ENCODE data around the gene HYOU1.
"Not testable (repeated sequence)": the region's sequence is repeated elsewhere in the genome, so short reads cannot be mapped to it uniquely, and the experiment has no call there.

The HYOU1 gene

GRCh38 chr11:119041821-119042514, 15.0 kb downstream of the HYOU1 start:
- no peak for DNase-seq

DNA sequence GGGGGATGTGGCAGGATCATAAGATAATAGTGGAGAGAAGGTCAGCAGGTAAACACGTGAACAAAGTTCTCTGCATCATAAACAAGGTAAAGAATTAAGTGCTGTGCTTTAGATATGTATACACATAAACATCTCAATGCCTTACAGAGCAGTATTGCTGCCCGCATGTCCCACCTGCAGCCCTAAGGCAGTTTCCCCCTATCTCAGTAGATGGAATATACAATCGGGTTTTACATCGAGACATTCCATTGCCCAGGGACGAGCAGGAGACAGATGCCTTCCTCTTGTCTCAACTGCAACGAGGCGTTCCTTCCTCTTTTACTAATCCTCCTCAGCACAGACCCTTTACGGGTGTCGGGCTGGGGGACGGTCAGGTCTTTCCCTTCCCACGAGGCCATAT, 17.5 kb downstream of the HYOU1 start:
- DNase-seq, result not testable (repeated sequence)

- DNase-seq, result no peak
These were observed 18.1 kb downstream of the HYOU1 start for GRCh38 chr11:119038884-119039283.

DNA sequence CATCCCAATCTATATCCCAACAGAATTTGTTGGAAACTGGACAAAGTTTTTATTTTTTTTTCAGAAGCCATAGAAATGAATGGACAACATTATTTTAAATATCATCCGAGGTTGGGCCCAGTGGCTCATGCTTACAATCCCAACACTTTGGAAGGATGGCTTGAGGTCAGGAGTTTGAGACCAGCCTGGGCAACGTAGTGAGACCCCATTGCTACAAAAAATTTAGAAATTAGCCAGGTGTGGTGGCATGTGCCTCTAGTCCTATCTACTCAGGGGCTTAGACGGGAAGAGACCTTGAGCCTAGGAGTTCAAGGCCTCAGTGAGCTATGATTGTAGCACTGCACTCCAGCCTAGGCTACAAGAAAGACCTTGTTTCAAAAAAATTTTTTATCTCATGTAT, 22.2 kb downstream of the HYOU1 start:
- DNase-seq, result no peak

DNA sequence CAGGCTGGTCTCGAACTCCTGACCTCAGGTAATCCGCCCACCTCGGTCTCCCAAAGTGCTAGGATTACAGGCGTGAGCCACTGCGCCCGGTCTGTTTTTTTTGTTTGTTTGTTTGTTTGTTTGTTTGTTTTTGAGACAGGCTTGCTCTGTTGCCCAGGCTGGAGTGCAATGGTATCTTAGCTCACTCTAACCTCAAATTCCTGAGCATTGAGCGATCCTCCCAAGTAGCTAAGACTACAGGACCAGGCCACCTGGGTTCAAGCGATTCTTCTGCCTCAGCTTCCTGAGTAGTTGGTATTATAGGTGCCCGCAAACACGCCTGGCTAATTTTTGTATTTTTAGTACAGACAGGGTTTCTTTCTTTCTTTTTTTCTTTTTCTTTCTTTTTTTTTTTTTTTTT, 23.6 kb downstream of the HYOU1 start:
- DNase-seq, result not testable (repeated sequence)

DNA sequence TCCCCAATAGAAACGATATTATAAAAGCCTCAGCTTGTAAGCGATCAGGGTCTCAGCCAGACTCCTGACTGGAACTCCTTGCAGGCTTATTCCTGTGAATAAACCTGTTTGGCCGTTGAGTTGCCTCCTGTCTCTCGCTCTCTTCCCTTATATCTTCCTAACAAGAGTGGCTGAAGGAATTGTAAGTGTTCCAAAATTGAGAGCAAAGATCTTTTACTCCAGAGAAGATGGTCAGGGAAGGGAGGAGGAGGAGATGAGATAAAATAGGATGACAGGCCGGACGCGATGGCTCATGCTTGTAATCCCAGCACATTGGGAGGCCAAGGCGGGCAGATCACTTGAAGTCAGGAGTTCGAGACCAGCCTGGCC, 25.1 kb downstream of the HYOU1 start:
- no peak for DNase-seq

DNA sequence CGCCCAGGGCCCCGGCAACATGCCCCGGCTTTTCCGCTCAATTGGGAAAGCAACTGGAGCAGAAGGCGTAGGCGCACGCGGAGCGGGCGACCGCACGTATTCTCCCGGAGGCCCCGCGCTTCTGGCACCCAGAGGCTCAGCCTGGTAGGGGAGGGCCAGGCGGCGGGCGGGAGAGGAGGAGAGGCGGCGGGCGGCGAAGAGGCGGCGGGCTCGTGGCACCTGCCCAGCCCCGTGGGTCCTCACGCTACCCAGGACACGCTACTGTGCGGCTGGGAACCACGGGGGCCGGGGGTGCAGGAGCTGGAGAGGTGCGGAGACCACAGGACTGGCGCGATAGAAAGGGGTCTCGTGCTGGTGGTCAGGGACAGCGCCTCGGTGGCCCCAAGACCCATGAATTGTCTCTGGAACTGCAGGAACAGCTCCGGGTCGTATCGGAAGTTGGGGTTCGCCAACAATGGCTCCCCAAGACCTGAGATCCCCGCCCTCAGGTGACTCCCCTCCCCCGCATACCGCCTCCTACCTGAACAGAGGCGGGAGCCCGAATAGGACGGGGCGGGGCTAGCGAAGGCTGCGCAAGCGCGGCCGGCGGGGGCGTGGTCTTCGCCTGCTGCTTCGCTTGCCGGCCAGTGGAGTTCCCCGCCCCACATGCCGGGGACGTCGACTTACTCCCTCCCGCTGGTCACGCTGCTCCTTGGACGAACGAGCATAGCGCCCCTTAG, 26.5 kb downstream of the HYOU1 start, which contains the start of gene SLC37A4:
SLC37A4 (minus strand) TSS at position 549 of the 719 bp plus-strand sequence.
- DNase-seq, result peak; percentile 99

GRCh38 chr11:119030029-119030328, 27.0 kb downstream of the HYOU1 start:
- peak; percentile 4 for DNase-seq

DNA sequence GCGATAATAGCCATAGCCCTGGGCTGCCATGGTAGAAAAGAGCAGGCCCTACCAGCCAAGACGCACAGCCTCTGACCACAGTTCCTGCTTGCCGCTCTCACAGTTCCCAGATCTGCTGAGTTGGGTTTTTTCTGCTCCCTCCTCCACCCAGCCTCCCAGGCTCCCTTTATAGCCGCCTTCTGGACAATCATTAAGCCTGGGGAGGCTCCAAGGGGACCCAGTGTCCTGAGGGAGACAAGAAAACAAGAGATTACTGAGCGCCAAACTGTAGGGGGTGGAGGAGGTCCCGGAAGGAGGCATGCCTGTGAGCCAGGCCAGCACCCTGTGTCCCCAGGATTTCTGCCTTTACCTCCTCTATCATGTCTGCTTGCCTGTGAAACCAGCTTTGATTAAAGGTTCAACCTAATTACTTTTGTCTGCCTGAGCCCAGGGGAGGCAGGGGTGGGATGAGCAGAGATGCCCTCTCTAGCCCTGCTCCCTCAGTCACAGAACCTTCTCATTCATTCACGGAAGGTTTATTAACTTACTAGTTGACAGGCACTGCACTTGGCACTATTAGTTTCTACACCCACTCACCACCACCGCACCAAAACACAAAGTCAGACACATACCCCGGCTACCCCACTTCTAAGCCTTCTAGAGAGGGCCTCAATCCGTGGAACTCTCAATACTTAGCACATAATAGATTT, 27.5 kb downstream of the HYOU1 start:
- peak; percentile 6 for DNase-seq

DNA sequence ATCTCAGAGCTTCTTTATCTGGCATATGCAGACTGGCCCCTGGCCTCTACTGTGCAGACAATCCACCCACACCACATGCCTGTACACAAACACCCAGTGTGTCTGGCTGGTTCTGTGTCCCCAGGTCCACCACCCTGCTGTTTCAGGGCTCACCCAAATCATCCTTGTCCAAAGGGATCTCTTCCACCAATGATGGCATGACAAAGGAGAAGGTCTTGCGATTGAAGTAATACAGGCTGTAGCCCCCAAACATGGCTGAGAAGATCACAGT, 28.0 kb downstream of the HYOU1 start:
- no peak for DNase-seq

DNA sequence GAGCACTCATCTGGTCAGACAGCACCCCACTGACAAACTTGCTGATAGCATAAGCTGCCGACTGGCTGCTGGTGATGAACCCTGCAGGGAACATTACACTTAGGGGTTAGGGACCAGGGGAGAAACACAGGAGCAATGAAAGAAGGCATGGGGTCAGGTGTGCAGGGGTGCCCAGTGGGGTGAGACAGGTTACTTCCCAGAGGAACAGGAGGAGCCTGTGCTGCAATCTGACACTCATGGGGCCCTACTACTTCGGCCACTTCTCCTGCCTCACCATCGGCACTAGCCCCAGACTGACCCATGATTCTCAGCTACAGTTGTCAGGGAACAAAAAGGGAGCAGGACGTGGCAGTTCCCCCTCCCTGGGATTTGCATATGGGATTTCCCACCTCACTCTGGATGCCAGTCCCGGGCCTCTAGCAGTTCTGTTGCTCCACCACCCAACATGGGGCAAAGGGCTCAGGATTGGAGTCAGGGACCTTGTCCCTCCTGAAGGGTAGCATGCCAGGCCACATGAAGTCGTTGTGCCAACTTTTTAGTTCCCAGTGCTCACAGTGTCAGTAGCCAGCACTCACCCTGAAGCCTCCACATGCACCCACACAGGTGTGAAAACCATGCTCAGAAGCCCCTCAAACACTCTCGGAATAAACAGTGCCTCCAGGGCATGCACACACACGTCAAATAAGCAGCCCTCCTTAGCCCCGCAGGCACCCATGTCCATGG, 28.5 kb downstream of the HYOU1 start:
- no peak for DNase-seq

DNA sequence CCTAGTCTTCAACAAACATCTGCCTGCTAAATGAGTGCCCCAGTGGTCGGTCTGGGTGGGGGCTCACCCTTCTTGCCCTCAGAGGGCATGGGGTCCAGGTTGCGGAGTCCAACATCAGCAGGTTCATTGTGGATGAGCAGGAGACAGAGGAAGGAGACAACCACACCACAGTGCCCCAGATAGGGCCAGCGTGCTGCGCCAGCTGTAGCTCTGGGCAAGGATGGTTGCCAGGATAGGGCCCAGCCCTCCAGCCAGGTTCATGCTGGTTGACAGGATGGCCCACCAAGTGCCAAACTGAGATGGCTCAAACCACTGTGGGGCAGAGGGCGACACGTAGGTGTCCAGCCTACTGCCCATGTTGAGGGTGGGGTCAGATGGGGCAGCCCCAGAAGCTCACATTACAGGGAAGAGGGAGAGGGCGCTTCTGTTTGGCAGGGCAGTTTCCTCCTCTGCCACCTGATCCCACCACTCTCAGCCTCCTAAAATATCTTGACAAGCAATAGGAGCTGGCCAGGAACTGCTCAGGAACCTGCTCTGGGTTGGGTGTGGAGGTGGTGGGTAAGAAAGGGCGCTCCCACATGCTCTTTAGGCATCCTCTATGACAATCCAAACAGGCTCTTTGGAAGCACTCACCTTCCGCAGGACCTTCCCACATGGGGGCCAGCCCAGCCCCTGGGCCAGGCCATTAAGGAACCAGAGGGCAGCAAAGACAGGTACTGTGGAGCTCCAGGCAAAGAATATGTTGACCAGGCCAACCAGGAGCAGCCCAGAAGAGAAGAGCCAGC, 29.3 kb downstream of the HYOU1 start:
- DNase-seq, result no peak

- no peak for DNase-seq
These were observed 30.0 kb downstream of the HYOU1 start for GRCh38 chr11:119026970-119027369.

DNA sequence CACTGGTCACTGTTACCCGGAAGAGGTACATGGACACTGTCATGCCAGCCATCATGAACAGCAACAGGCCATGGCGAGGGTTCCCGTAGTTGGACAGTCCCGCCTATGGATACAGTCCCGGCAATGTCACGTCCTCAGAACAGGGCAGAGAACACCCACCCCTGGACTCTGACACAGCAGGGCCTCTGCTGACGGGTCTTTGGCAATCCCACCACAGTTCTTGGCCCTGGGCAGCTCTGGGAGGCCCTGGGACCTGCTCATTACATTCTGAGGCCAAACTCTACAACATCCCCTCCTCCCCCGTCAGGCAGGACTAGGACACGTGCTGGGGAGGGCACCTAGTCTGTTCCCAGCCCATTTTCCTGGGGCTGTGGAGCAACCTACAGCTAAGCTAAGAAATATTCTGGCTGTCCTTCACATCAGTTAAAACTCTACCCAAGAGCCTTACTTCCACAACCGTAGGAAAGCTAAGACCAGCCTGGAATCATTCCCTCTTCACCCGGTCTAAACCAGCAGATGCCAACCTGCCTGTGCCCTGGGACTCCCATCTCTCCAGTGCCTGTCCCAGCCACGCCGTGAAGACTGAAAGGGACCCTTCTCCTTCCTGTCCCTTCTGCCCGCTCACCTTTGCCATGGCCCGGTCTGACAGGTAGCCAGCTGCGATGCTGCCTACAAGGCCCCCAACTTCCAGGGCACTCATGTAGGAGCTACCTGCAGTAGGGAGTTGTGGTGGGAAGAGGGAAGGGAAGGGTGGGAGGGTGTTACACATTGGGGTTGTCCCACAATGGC, 30.8 kb downstream of the HYOU1 start:
- no peak for DNase-seq

- no peak for DNase-seq
These were observed 31.5 kb downstream of the HYOU1 start for GRCh38 chr11:119025541-119025940.

- no peak for DNase-seq
These were observed 31.9 kb downstream of the HYOU1 start for GRCh38 chr11:119025099-119025473.

- DNase-seq, result no peak
These were observed 32.4 kb downstream of the HYOU1 start for GRCh38 chr11:119024430-119025098.

- DNase-seq, result no peak
These were observed 33.3 kb downstream of the HYOU1 start for GRCh38 chr11:119023741-119024140.

DNA sequence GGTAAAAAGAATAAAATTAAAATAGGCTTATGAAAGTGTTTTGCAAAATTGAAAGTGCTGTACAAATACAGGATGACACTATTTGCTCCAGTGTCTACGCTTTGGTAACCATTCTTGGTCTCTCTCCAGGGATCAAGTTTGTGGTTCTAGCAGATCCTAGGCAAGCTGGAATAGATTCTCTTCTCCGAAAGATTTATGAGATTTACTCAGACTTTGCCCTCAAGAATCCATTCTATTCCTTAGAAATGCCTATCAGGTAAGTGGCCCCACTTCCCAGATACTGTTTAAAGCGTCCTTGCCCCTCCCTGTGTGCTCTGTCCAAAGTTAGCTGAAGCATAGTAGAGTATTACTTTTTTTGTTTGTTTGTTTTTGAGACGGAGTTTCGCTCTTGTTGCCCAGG, 35.4 kb downstream of the HYOU1 start:
- no peak for DNase-seq

- no peak for DNase-seq
These were observed 37.0 kb downstream of the HYOU1 start for GRCh38 chr11:119019996-119020395.

DNA sequence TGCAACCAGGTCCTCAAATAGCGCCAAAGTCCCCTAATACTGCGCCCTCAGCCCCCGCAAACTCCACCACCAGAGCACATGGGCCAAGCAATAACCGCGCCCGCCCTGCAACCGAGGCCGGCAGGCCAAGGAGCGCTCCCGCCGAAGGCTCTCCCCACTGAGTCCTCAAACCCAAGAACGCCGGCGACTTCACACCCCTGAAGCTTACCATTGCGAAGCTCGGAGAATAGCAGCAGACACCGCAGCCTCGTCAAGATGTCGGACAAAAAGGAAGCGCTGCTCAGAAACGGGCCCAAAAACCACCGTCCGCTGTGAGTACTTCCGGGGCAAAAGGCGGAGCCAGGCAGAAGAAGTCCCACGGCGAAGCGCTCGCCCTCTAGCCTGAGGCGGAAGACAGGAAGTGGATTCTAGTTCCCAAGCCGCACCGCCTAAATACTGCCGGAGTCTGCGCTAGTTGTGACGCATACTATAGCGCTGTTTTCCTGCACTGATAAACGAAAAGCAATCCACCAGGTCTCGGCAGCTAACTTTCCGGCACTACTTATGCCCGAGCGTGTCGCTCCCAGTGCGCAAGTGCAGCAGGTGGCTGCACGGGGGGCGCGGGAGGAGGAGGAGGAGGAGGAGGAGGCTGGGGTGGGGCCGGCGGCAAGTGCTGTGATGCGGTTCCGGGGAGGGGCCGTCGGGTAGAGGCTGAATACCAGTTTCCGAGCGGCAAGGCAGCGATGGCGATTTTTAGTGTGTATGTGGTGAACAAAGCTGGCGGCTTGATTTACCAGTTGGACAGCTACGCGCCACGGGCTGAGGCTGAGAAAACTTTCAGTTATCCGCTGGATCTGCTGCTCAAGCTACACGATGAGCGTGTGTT, 38.7 kb downstream of the HYOU1 start, which contains the start of the genes RPS25 and TRAPPC4:
RPS25 (minus strand) TSS at position 270 of the 865 bp plus-strand sequence; CDS start at position 211, 59 bp downstream.
TRAPPC4 (plus strand) TSS at position 693 of the 865 bp plus-strand sequence; CDS start at position 723, 30 bp downstream.
- DNase-seq, result peak; percentile 95
